Stimulated activated CD4-positive, alpha-beta T cell treated with anti-CD3 and anti-CD28 coated beads, Interleukin-2, amount 100 ng/mL, for 24 hours (primary cell): Measurements from ENCODE around the gene MESP1.

Experiments
- DNase-seq, 2 donors: peaks; one replicate each; pipeline ENCODE4 v3.0.0-alpha.2; 2020

Gene MESP1

DNA sequence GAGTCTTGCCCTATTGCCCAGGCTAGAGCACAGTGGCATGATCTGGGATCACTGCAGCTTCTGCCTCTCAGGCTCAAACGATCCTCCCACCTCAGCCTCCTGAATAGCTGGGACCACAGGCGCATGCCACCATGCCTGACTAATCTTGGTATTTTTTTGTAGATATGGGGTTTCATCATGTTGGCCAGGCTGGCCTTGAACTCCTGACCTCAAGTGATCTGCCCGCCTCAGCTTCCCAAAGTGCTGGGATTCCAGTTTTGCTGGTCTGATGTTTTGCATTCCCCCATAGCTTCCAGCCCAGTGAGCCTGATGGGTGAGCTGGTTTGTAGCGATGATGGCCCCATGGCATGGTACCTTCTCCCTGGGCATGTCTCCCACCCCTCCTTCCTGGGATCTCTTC is 4.7 kb upstream of the MESP1 start:
- DNase-seq = no peak

DNA sequence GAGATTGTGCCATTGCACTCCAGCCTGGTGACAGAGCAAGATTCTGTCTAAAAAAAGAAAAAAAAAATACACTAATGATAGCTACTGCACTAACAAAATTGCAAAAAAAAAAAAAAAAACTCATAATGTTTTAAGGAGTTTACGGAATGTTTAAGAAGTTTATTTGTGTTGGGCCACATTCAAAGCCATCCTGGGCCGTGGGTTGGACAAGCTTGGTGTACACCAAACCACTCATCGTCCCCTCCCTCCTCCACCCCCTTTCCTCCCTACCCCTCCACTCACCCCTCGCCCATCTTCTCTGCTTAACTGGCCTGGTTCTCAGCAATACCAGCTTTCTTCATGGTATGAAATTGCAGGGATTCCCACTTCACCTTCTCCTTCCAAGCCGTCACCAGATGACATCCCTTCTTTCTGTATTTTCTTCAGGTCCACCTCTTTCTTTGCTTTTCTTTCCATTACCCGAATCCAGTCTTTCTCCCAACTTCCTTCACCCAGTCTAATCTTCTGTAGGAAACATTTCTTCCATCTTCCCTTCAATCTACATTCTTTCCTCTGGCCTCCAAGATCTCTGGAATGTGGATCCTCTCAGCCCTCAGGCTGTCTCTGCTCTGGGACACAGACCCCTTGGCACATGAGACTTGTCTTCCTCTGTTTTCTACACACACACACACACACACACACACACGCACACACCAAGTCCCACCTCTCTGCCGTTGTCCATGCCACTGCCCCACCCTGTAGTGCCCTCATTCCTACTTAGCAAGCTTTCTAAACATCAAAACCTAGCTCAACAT is 3.5 kb upstream of the MESP1 start:
- no peak for DNase-seq

DNA sequence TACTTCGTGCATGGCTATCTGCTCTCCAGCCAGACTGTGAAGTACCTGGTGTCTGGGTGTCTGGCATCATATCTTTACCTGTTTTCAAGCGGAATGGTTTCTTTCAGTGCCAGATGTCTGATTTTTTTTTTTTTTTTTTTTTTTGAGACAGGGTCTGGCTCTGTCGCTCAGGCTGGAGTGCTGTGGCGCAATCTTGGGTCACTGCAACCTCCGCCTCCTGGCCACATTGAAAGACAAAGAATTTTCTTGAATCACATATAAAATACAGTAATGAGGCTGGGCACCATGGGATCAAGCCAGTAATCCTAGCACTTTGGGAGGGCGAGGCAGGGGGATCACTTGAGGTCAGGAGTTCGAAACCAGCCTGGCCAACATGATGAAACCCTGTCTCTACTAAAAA is 2.8 kb upstream of the MESP1 start:
- DNase-seq = no peak

DNA sequence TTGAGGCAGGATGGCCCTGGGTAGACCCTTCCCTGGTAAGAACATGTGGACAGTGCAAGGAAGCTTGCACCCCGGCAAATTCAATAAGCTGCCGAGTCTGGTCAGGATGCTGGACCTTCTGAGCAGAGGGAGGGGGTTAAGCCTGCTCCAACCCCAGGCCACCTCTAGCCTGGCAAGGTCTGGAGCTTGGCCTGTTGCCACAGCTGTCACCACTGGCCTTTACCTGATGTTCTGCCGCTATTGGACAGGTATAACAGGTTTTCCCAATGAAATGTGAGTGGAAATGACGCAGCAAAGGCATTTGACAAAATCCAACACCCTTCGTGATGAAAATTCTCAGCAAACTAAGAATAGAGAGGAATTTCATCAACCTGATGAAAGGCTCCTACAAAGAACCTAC is 699 bp upstream of the MESP1 start:
- no peak for DNase-seq

- peak in 1 of 2 donors; percentile 17 for DNase-seq
These were observed 994 bp downstream of the MESP1 start for GRCh38 chr15:89749951-89750559.

GRCh38 chr15:89749526-89749925 is 1.5 kb downstream of the MESP1 start:
- no peak for DNase-seq

DNA sequence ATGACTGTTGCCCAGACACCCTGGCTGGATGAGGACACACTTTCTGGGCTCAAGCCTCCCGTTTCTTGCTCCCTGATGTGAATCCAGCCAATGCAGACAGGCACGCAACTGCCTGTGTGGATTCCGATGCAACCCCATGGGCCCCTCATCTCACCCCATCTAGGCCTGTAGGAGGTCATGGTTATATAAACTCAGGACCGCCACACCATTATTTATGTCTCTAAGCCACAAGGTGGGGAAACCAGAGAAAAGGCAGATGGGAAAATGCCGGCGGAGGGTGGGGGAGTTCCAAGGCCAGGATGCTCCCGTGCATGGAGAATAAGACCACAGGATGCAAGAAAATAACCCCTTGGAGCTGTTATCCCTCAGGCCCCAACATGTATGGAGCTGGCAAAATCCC is 2.0 kb downstream of the MESP1 start:
- no peak for DNase-seq

GRCh38 chr15:89747708-89748682 is 3.1 kb downstream of the MESP1 start:
- DNase-seq = no peak

GRCh38 chr15:89746386-89746780 is 4.7 kb downstream of the MESP1 start:
- DNase-seq = no peak

DNA sequence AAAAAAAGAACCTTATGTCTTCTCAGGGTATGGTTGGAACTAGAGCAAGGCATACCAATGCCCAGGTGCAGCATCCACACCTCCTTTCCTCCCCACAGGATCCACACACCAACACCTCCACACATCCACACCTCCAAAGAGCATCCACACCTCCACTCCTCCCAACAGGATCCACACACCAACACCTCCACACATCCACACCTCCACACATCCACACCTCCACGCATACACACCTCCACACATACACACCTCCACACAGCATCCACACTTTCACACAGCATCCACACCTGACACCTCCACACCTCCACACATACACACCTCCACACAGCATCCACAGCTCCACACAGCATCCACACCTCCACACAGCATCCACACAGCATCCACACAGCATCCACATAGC is 5.3 kb downstream of the MESP1 start:
- no peak for DNase-seq

- DNase-seq = no peak
These were observed 5.9 kb downstream of the MESP1 start for GRCh38 chr15:89745131-89745530.

- DNase-seq = no peak
These were observed 7.5 kb downstream of the MESP1 start for GRCh38 chr15:89743594-89743993.

- DNase-seq = no peak
These were observed 8.0 kb downstream of the MESP1 start for GRCh38 chr15:89743011-89743410.

- DNase-seq = peak; percentile 33 to 65
These were observed 10.9 kb downstream of the MESP1 start for GRCh38 chr15:89740137-89740536.

DNA sequence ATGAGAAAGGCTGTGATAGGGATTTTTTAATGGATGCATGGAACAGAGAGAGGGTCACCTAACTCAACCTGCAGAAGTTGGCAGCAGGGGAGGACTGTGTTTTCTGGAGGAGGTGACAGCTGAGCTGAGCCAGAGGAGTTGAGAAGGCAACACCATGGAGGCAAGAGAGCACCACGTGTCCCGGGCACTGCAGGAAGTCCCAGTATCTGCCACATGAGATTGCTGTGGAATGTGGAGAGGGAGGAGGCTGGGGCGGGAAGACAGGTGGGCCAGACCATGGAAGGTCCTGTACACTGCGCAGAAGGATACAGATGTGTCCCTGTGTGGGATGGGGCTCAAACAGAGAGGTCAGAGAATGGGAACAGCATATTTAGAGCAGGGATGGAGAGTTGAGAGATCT is 15.3 kb downstream of the MESP1 start:
- DNase-seq = no peak

- no peak for DNase-seq
These were observed 18.4 kb downstream of the MESP1 start for GRCh38 chr15:89732451-89733172.

DNA sequence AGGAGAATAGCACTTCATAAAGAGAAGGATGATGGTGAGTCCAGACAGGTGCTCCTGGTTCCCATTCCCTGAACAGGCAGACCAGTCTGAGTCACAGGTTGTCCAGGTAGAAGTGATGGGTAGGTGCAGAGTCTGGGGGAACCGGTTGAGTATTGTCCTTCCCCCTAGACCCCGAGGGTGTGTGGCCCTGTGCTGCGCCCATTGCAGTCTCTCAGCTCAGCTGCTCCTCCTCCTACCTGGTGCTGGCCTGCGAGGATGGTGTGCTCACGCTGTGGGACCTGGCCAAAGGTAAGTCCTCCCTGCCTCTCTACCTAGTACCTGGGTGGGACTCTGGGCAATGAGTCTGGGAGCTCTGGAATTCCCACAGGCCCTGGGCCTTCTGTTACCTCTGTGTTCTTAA is 19.8 kb downstream of the MESP1 start:
- no peak for DNase-seq

DNA sequence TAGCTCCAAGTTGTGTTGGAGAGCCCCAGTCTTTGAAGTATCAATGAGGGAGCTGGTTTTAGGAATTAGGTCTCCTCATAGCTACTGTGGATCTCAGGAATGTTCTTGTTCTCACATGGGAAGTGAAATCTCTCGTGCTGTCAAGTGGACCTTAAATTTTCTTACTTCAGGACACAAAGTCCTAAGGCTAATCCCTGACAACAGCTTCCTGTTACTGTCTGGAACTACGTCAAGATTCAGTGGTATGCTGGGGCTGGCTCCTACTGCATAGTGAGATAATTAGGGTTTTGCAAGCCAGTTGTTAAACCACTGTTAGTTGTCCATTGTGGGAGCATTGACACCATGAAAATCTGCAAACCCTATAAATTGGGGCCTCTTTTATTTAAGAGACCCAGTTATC is 22.8 kb downstream of the MESP1 start:
- no peak for DNase-seq

- DNase-seq = no peak
These were observed 26.0 kb downstream of the MESP1 start for GRCh38 chr15:89725064-89725463.

- no peak for DNase-seq
These were observed 26.4 kb downstream of the MESP1 start for GRCh38 chr15:89724621-89725020.

DNA sequence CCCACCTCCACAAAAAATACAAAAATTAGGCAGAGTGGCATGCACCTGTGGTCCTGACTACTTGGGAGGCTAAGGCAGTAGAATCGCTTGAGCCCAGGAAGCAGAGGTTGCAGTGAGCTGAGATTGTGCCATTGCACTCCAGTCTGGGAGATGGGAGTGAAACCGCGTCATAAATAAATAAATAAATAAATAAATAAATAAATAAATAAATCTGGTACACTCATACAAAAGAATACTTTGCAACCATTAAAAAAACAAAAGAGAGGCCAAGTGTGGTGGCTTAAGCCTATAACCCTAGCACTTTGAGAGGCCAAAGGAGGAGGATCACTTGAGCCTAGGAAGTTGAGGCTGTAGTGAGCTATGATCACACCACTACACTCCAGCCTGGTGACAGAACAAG is 28.0 kb downstream of the MESP1 start:
- no peak for DNase-seq

- DNase-seq = no peak
These were observed 36.3 kb downstream of the MESP1 start for GRCh38 chr15:89714775-89715174.

- DNase-seq = no peak
These were observed 43.5 kb downstream of the MESP1 start for GRCh38 chr15:89707577-89707976.
